HG03378 (cell line): Measurements from ENCODE around the gene CDCA8.

Experiments used
- ATAC-seq: cut with Tn5 transposase; IDR thresholded peaks from one replicate; pipeline ENCODE4 v1.9.1; 2021; ENCODE audit warnings: mild to moderate bottlenecking, moderate library complexity; ENCODE audit not compliant: unreplicated experiment

CDCA8 gene

GRCh38 chr1:37692078-37692833 is at the start of gene CDCA8:
TSS of gene CDCA8 (plus strand) at chr1:37692516. CDS start at chr1:37692691, 175 bp downstream.
- peak; percentile 64 for ATAC-seq

GRCh38 chr1:37647281-37647680 is 45.0 kb upstream of the CDCA8 start:
- no peak for ATAC-seq

GRCh38 chr1:37650173-37650572 is 42.1 kb upstream of the CDCA8 start:
- ATAC-seq = no peak

GRCh38 chr1:37650721-37651120 is 41.6 kb upstream of the CDCA8 start:
- ATAC-seq = no peak

- no peak for ATAC-seq
Observed at GRCh38 chr1:37651803-37652202, 40.5 kb upstream of the CDCA8 start.

GRCh38 chr1:37652976-37653375 is 39.3 kb upstream of the CDCA8 start:
- no peak for ATAC-seq

GRCh38 chr1:37653906-37654305 is 38.4 kb upstream of the CDCA8 start:
- ATAC-seq = no peak

GRCh38 chr1:37655274-37655673 is 37.0 kb upstream of the CDCA8 start:
- no peak for ATAC-seq

- no peak for ATAC-seq
Observed at GRCh38 chr1:37656026-37656425, 36.3 kb upstream of the CDCA8 start.

- no peak for ATAC-seq
Observed at GRCh38 chr1:37656881-37657280, 35.4 kb upstream of the CDCA8 start.

- no peak for ATAC-seq
Observed at GRCh38 chr1:37657620-37658412, 34.5 kb upstream of the CDCA8 start.

- ATAC-seq = no peak
Observed at GRCh38 chr1:37658486-37658885, 33.8 kb upstream of the CDCA8 start.

GRCh38 chr1:37660664-37661063 is 31.7 kb upstream of the CDCA8 start:
- ATAC-seq = no peak

GRCh38 chr1:37661401-37661800 is 30.9 kb upstream of the CDCA8 start:
- ATAC-seq = no peak

GRCh38 chr1:37662031-37662755 is 30.1 kb upstream of the CDCA8 start:
- ATAC-seq = no peak

GRCh38 chr1:37663426-37664000 is 28.8 kb upstream of the CDCA8 start:
- no peak for ATAC-seq

- ATAC-seq = no peak
Observed at GRCh38 chr1:37666241-37666867, 26.0 kb upstream of the CDCA8 start.

- no peak for ATAC-seq
Observed at GRCh38 chr1:37667023-37667671, 25.2 kb upstream of the CDCA8 start.

- ATAC-seq = no peak
Observed at GRCh38 chr1:37670133-37670532, 22.2 kb upstream of the CDCA8 start.

- ATAC-seq = no peak
Observed at GRCh38 chr1:37671261-37671660, 21.1 kb upstream of the CDCA8 start.
